ENCODE data around the gene ARMC8.

ARMC8 gene

DNA sequence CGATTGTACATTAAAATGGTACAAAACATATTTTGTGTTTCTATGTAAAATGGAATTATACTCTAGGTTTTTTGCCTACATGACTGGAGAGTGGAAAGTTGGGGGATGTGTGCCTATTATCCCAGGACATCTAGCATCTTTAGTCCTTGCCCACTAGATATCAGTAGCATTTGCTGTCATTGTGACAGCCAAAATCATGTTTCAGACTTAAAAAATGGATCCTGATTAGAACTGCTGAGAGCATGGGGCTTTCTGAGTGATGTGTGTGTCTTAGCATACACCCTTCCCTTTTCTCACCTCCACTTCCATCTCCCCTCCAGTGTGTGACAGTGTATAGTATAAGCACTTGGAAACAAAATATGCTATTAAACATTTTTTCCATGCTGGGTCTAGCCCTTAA is 13.3 kb downstream of the ARMC8 start:
- DNase-seq = no peak

GRCh38 chr3:138202945-138203701 is 16.0 kb downstream of the ARMC8 start:
- DNase-seq = no peak

DNA sequence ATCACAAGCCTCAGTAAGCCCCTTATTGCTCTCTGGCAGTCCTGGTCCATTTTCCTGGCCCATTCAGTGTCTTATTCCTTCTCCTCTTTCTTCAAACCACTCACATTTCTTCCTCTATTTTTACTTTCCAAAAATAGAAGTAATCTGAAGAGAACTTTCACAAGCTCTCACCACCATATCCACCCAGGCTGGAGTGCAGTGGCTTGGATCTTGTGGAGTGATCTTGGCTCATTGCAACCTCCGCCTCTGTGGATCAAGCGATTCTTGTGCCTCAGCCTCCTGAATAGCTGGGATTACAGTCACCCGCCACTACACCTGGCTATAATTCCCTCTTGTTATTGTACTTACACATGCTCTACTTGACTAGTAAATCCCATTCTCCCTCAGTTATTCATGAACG is 16.8 kb downstream of the ARMC8 start:
- DNase-seq = no peak

DNA sequence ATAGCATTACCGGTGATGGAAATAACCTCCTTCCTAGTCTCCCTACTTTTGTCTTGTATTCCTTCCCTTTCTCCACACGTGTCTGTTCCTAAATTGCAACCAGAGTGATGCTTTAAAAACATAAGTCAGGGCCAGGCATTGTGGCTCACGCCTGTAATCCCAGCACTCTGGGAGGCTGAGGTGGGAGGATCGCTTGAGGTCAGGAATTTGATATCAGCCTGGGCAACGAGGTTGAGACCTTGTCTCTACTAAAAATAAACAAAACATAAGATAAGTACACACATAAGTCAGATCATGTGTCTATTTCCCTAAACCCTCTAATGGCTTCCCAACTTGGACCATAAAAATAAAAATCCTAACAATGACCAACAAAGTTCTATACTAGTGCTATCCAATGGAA is 18.4 kb downstream of the ARMC8 start:
- DNase-seq = no peak

- DNase-seq = no peak
Observed at GRCh38 chr3:138206196-138206595, 19.1 kb downstream of the ARMC8 start.

- no peak for DNase-seq
Observed at GRCh38 chr3:138210528-138210927, 23.4 kb downstream of the ARMC8 start.

DNA sequence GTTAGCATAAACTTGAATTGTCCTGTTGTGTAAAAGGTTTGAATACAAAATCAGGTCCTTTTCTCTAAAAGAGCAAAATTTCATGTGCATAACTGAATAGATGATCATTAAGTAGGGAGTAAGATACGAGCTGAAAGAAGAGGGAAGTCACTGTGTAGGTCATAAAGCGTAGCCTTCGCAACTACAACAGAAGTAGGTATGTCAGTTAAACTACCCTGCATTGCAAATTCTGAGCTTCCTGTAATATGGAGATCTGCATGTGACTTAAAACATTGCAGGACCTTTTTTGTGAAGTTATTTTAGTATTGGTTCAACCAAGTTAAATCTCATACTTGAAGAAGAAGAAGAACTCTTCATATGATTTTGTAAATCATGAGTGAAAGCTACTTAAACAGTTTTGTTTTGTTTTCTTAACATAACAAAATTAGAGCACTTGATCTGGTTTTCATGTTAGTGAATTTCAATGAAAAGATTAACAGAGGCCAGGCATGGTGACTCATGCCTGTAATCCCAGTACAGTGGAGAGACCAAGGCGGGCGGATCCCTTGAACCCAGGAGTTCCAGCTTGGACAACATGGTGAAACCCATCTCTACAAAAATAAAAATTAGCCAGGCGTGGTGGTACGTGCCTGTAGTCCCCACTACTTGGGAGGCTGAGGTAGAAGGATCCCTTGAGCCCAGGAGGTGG is 26.4 kb downstream of the ARMC8 start:
- DNase-seq = no peak

GRCh38 chr3:138219255-138219654 is 32.2 kb downstream of the ARMC8 start:
- no peak for DNase-seq

DNA sequence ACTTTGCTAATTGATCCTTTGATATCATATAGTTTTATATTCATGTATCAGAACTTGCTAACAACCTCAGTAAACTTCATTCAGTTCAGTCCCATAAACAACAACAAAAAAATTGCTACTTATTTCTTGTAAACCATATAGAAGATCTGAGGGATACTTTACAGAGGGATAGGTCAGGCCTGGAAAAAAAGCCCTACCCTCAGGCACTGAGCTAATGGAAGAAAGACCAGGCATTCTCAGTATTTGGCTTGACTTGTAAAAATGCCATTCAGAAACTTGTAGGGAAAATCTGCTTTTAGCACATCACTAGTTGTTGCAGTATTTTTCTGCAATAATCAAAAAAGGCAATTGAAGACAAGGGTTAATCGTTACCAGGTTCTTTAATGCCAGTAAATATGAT is 33.1 kb downstream of the ARMC8 start:
- no peak for DNase-seq

- no peak for DNase-seq
Observed at GRCh38 chr3:138220788-138221187, 33.7 kb downstream of the ARMC8 start.

- DNase-seq = no peak
Observed at GRCh38 chr3:138222131-138222941, 35.2 kb downstream of the ARMC8 start.

GRCh38 chr3:138222942-138223287 is 35.8 kb downstream of the ARMC8 start:
- DNase-seq = peak in 1 of 5 experiments; percentile 55

DNA sequence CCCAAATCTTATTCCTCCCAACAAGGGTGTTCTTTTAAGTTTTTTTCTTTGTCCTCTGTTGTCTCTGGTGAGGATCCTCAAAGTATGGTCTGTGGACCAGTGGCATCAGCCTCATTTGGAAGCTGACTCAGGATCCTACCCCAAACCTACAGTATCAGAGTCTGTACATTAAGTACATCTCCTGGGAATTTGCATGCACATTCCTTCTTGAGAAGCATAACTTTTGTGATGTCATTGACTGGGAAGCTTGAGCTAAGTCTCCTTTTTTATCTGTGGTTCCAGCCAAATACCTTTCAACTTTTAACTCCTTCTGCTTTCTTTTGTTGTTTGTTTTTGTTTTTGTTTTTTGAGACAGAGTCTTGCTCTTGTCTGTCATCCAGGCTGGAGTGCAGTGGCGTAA is 40.5 kb downstream of the ARMC8 start:
- DNase-seq = no peak

DNA sequence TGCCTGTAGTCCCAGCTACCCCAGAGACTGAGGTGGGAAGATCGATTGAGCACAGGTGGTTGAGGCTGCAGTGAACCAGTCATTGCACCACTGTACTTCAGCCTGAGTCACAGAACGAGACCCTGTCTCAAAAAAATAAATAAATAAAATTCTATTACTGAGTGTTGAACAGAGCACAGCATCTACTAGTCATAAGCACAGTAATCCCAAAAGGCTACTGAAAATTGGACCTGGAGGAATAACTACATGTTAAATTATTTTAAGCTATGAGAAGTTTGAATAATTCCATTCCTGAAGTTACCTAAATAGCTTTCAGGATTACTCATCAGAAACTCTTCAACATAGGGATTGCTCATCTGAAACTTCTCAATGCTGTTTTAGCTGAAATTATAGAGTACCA is 43.4 kb downstream of the ARMC8 start:
- peak in 1 of 5 experiments; percentile 3 for DNase-seq

GRCh38 chr3:138232705-138233364 is 45.7 kb downstream of the ARMC8 start:
- DNase-seq = no peak

GRCh38 chr3:138234401-138235179 is 47.5 kb downstream of the ARMC8 start:
- DNase-seq = peak in 1 of 5 experiments; percentile 87

GRCh38 chr3:138238711-138239110 is 51.6 kb downstream of the ARMC8 start:
- DNase-seq = no peak

GRCh38 chr3:138241061-138241460 is 54.0 kb downstream of the ARMC8 start:
- DNase-seq = no peak

- DNase-seq = no peak
Observed at GRCh38 chr3:138241676-138242075, 54.6 kb downstream of the ARMC8 start.

DNA sequence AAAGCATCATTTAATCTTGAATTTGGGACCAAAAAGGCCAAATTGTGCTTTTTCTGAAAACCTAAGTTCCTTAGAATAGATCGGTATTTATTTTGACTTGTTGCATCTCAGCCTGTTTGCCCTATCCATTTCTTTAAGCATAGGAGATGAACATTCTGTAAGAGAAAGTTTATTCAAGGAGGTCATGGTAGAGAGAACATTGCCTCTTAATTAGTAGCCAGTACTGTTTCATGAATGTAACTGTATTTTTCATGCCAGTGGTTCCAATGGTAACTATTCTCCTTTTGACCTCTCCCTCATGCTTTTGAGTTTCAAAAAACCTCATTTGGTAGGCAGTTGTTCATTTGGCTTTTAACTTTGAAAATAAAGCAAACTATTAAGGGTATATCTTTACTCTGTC is 55.4 kb downstream of the ARMC8 start:
- DNase-seq = no peak

GRCh38 chr3:138245026-138245425 is 57.9 kb downstream of the ARMC8 start:
- DNase-seq = no peak

DNA sequence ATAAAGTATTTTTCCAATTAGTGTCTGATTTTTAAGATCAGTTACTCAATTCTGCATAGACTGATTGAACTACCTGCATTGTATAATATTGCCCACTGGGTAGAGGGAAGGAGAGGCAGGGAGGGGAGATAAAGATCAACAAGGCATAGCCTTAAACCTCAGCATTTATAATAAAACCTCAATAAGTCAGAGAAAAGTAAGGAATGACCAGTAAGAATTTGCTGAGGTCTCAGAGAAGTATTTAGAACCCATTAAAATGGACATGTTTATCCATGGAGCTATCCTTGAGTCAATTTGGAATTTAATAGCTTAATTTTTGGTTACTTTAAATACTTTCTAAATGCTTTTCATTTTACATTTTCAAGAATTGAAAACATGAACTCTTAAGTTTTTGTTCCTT is 62.5 kb downstream of the ARMC8 start:
- no peak for DNase-seq
